HepG2 (cell line): ENCODE measurements around the gene CCL17. TPM values are rescaled to one million over a fixed set of nuclear protein-coding genes. Genes with fewer than 3 reads are reported as not detected.

Source experiments
- ATAC-seq: fragments of 200-7000 bp; cut with Tn5 transposase; 3 replicates; pipeline ENCODE4 v1.9.1; 2020; ENCODE audit warnings: mild to moderate bottlenecking, moderate library complexity
- BruUV-seq: library from RNA; stranded (reverse); fragments of 400-500 nt; replicated peaks from 2 replicates; lab custom pipeline; 2021; lab: Mats Ljungman, UMichigan
- CTCF ChIA-PET: fragments of 300-600 bp; formaldehyde crosslinking; extraction: SDS; loops from one replicate; lab custom pipeline; 2021; ENCODE audit warnings: low total read pairs, inconsistent platforms, low intra/inter-chr PET ratio; lab: Yijun Ruan, JAX
- POLR2A ChIA-PET: fragments of 350-600 bp; sonication (Branson Sonifier 250); formaldehyde crosslinking; loops from one replicate; lab custom pipeline; 2020; ENCODE audit warnings: antibody characterized with exemption, inconsistent platforms; lab: Yijun Ruan, JAX
- DNase-seq: peaks from one replicate; pipeline ENCODE4 v3.0.0-alpha.2; 2015; ENCODE audit warnings: low spot score
- FAIRE-seq: peaks from 3 replicates; lab custom pipeline; 2011; peaks lifted over from hg19 to GRCh38; lab: Jason Lieb, UNC
- H2AFZ ChIP-seq: one replicate; pipeline ENCODE4 v1.6.1; 2011; ENCODE audit warnings: low read length, inconsistent platforms
- H3K27ac ChIP-seq: fragments of 300-600 bp; 3 replicates; pipeline ENCODE4 v1.8.0; 2011; ENCODE audit warnings: mixed run types, mild to moderate bottlenecking, mixed read lengths, low read length, inconsistent platforms; ENCODE audit not compliant: insufficient read depth; ENCODE audit errors: extremely low read length
- H3K27me3 ChIP-seq, 2 experiments: fragments of 200-600 bp in 1 of 2; 2 replicates in 1 of 2; 3 replicates in 1 of 2; pipeline versions ENCODE4 v1.6.0 to v1.8.0; 2011; ENCODE audit warnings: low read length in 2 of 2, mild to moderate bottlenecking in 2 of 2, moderate library complexity in 2 of 2, inconsistent platforms in 1 of 2; ENCODE audit not compliant: insufficient read depth in 2 of 2, control insufficient read depth in 1 of 2
- H3K36me3 ChIP-seq, 2 experiments: fragments of 200-600 bp in 1 of 2; replicated peaks in 1 of 2; 2 replicates in 1 of 2; 3 replicates in 1 of 2; pipeline versions ENCODE4 v1.5.1 to v1.8.0; 2011; ENCODE audit warnings: low read length in 2 of 2, inconsistent platforms in 1 of 2; ENCODE audit not compliant: insufficient read depth in 2 of 2, control insufficient read depth in 1 of 2
- H3K4me1 ChIP-seq: 2 replicates; pipeline ENCODE4 v1.5.1; 2012; ENCODE audit warnings: low read length, inconsistent platforms; ENCODE audit not compliant: insufficient read depth
- H3K4me2 ChIP-seq: 2 replicates; pipeline ENCODE4 v1.6.0; 2011; ENCODE audit warnings: low read depth, low read length, inconsistent platforms
- H3K4me3 ChIP-seq, 3 experiments: fragments of 200-600 bp in 1 of 3; sonication (generic), shearing (Covaris generic) in 1 of 3; replicated peaks in 1 of 3; 2 replicates each; pipeline ENCODE4 v1.5.1; 2011 to 2016; ENCODE audit warnings: low read length in 3 of 3, inconsistent platforms in 2 of 3, low read depth in 2 of 3, mild to moderate bottlenecking in 2 of 3, control low read depth in 1 of 3, mixed read lengths in 1 of 3; ENCODE audit not compliant: insufficient read depth in 1 of 3
- H3K79me2 ChIP-seq: one replicate; pipeline ENCODE4 v1.6.1; 2011; ENCODE audit warnings: low read length, inconsistent platforms; ENCODE audit not compliant: insufficient read depth
- H3K9ac ChIP-seq: 2 replicates; pipeline ENCODE4 v1.6.0; 2011; ENCODE audit warnings: mild to moderate bottlenecking, low read depth, low read length, inconsistent platforms; ENCODE audit not compliant: insufficient read depth
- H3K9me3 ChIP-seq: 2 replicates; pipeline ENCODE4 v1.5.1; 2012; ENCODE audit warnings: mild to moderate bottlenecking, low read length
- H4K20me1 ChIP-seq: 2 replicates; pipeline ENCODE4 v1.6.0; 2011; ENCODE audit warnings: inconsistent platforms, mild to moderate bottlenecking, low read length, moderate library complexity; ENCODE audit not compliant: insufficient read depth
- DBP ChIP-seq: sonication (generic); formaldehyde crosslinking; IDR thresholded peaks from 2 replicates; pipeline ENCODE4 v1.4.0; 2020; ENCODE audit warnings: missing genetic modification reagents; ENCODE audit errors: not compliant biosample characterization
- THAP11 ChIP-seq: IDR thresholded peaks from 2 replicates; pipeline ENCODE4 v1.6.1; 2016; ENCODE audit warnings: missing biosample characterization, missing genetic modification reagents
- ZBTB10 ChIP-seq: sonication (generic); formaldehyde crosslinking; IDR thresholded peaks from 2 replicates; pipeline ENCODE4 v1.4.0; 2020; ENCODE audit warnings: missing genetic modification reagents, borderline replicate concordance
- ZNF766 ChIP-seq: sonication (generic); formaldehyde crosslinking; IDR thresholded peaks from 2 replicates; pipeline ENCODE4 v1.5.0; 2020; ENCODE audit warnings: missing genetic modification reagents, borderline replicate concordance
- ZNF770 ChIP-seq: sonication (generic); formaldehyde crosslinking; IDR thresholded peaks from 2 replicates; pipeline ENCODE4 v1.5.0; 2020; ENCODE audit warnings: mild to moderate bottlenecking, missing genetic modification reagents
- WGBS: methylation state at CpG from one replicate; pipeline ENCODE4 v1.1.6; 2017; ENCODE audit warnings: low lambda C conversion rate; 5-methylcytosine and 5-hydroxymethylcytosine counted together
- in situ Hi-C: cut with HindIII; loops from 2 replicates; pipeline ENCODE4 v1.10.0; 2017; ENCODE audit warnings: low pct_unique_long_range_greater_than_20kb; ENCODE audit not compliant: extremely low pct_ligation_motif_present
- intact Hi-C: fragments of 100-400 bp; cut with micrococcal nuclease; formaldehyde crosslinking; loops from one replicate; pipeline ENCODE4 v1.10.0; 2022; ENCODE audit not compliant: unreplicated experiment
- polyA plus RNA-seq, 8 experiments: library from polyadenylated mRNA; depleted of rRNA in 3 of 8; stranded (reverse) in 7 of 8; unstranded in 1 of 8; fragments of >200 nt; fragmentation: Illumina TruSeq in 4 of 8; extraction: Trizol in 4 of 8; gene quantifications; 2 replicates each; pipeline versions ENCODE4 v1.2.1 to v1.2.3, GENCODE V29; 2011 to 2016; ENCODE audit warnings: low read depth in 4 of 8, missing spikeins in 1 of 8, mixed read lengths in 1 of 8; ENCODE audit not compliant: insufficient read depth in 1 of 8
- total RNA-seq, 5 experiments: library from RNA; depleted of rRNA; stranded (reverse); fragments of >200 nt; fragmentation: Illumina TruSeq; extraction: Trizol; gene quantifications; 2 replicates each; pipeline ENCODE4 v1.2.3, GENCODE V29; 2016; ENCODE audit warnings: low read depth in 1 of 5

CCL17 gene
- total and polyA plus RNA-seq, 2 of the 13 experiments (the other 11 are each of a cell fraction or from before 2014, with no cell fraction given): not detected

- TF ChIP-seq ZNF770 (CRISPR knock-in tag) (no peak), THAP11 (no peak), ZBTB10 (CRISPR knock-in tag) (no peak)
Observed at GRCh38 chr16:57424583-57424982, 20.0 kb downstream of the CCL17 start (continued).

- TF ChIP-seq DBP (no peak), ZNF766 (0 out of 2 replicates have a peak, but pooled peaks have one; percentile 21)
- DNase-seq: no peak
- Histone ChIP-seq H3K4me1 (peaks cover 8% of the 10 kb centered on the region), H3K4me3 (no peak overlapping the region), H2AFZ (no peak overlapping the region), H3K27ac (no peak overlapping the region), H3K9ac (no peak overlapping the region), H3K9me3 (no peaks in the 10 kb centered on the region), H4K20me1 (no peaks in the 10 kb centered on the region), H3K4me2 (no peak overlapping the region), H3K27me3 (no peaks in the 10 kb centered on the region), H3K36me3 (peaks cover 18 to 39% of the 10 kb centered on the region in 2 experiments), H3K79me2 (no peaks in the 10 kb centered on the region)
- no TSS peak for BruUV-seq
- ChIA-PET CTCF (no interaction called here), POLR2A (no interaction called here)
- WGBS: 93% methylated on average over 5 of the region's 7 CpGs
- no peak for ATAC-seq
- no peak for FAIRE-seq
- intact Hi-C loops (no loop called here), in situ Hi-C loops (no loop called here)
Observed at GRCh38 chr16:57426356-57426755, 21.8 kb downstream of the CCL17 start.
